H1 (cell line): ENCODE data around the gene GPR42. TPM values are rescaled to one million over a fixed set of nuclear protein-coding genes. Genes with fewer than 3 reads are reported as not detected.

Source experiments
- CTCF ChIA-PET: fragments of 300-600 bp; sonication (Branson Sonifier 250); formaldehyde crosslinking; loops from one replicate; lab custom pipeline; 2021; ENCODE audit not compliant: partially characterized antibody; lab: Charles Lee
- POLR2A ChIA-PET: fragments of 300-600 bp; sonication (Branson Sonifier 250); formaldehyde crosslinking; loops from one replicate; lab custom pipeline; 2021; ENCODE audit warnings: inconsistent platforms; ENCODE audit not compliant: partially characterized antibody; lab: Charles Lee
- DNase-seq, 2 experiments: peaks; one replicate each; pipeline versions ENCODE4 v3.0.0 to v3.0.0-alpha.2; 2010 to 2022; ENCODE audit warnings: low spot score in 2 of 2, low read depth in 1 of 2, mixed read lengths in 1 of 2
- FAIRE-seq: peaks from 2 replicates; lab custom pipeline; 2011; peaks lifted over from hg19 to GRCh38; lab: Jason Lieb, UNC
- H2AFZ ChIP-seq: 2 replicates; pipeline ENCODE4 v1.8.1; 2012; ENCODE audit warnings: low read length, inconsistent platforms
- H2AK5ac ChIP-seq: 2 replicates; pipeline ENCODE4 v1.6.1; 2013; ENCODE audit warnings: low read depth, low read length
- H2BK120ac ChIP-seq: replicated peaks from 2 replicates; pipeline ENCODE3; 2013; ENCODE audit warnings: low read depth, low read length, inconsistent platforms
- H2BK12ac ChIP-seq: 2 replicates; pipeline ENCODE4 v1.6.1; 2013; ENCODE audit warnings: low read depth, low read length
- H2BK15ac ChIP-seq: 2 replicates; pipeline ENCODE4 v1.6.1; 2013; ENCODE audit warnings: low read length
- H2BK20ac ChIP-seq: 2 replicates; pipeline ENCODE4 v1.6.1; 2013; ENCODE audit warnings: low read length
- H2BK5ac ChIP-seq: 2 replicates; pipeline ENCODE4 v1.6.1; 2013; ENCODE audit warnings: low read depth, low read length
- H3K14ac ChIP-seq: 2 replicates; pipeline ENCODE4 v1.6.1; 2013; ENCODE audit warnings: inconsistent platforms; ENCODE audit not compliant: insufficient read length
- H3K18ac ChIP-seq: 2 replicates; pipeline ENCODE4 v1.6.1; 2013; ENCODE audit warnings: low read length; ENCODE audit errors: extremely low read depth
- H3K23ac ChIP-seq: 2 replicates; pipeline ENCODE4 v1.6.1; 2013; ENCODE audit warnings: inconsistent platforms; ENCODE audit not compliant: insufficient read length
- H3K23me2 ChIP-seq: 2 replicates; pipeline ENCODE4 v1.6.1; 2013; ENCODE audit warnings: low read depth, low read length
- H3K27ac ChIP-seq: 2 replicates; pipeline ENCODE4 v1.6.1; 2011; ENCODE audit warnings: low read depth, low read length, inconsistent platforms
- H3K27me3 ChIP-seq, 4 experiments: replicated peaks in 1 of 4; 1 replicate in 1 of 4; 2 replicates in 3 of 4; pipeline versions ENCODE4 v1.6.1 to v1.8.1; 2011 to 2013; ENCODE audit warnings: low read length in 3 of 4, mild to moderate bottlenecking in 3 of 4, inconsistent platforms in 2 of 4, mixed read lengths in 2 of 4, moderate library complexity in 1 of 4; ENCODE audit not compliant: control insufficient read depth in 3 of 4, insufficient read depth in 3 of 4; ENCODE audit errors: extremely low read depth in 1 of 4
- H3K36me3 ChIP-seq, 4 experiments: 2 replicates each; pipeline versions ENCODE4 v1.6.1 to v1.8.1; 2011 to 2013; ENCODE audit warnings: mild to moderate bottlenecking in 4 of 4, low read length in 3 of 4, moderate library complexity in 2 of 4, control low read depth in 1 of 4, inconsistent platforms in 1 of 4; ENCODE audit not compliant: insufficient read depth in 4 of 4, control insufficient read depth in 2 of 4
- H3K4ac ChIP-seq: replicated peaks from 2 replicates; pipeline ENCODE3; 2013; ENCODE audit warnings: low read length, low read depth, mixed read lengths, inconsistent platforms; ENCODE audit not compliant: insufficient read length
- H3K4me1 ChIP-seq, 4 experiments: replicated peaks in 1 of 4; 1 replicate in 1 of 4; 2 replicates in 3 of 4; pipeline versions ENCODE4 v1.6.1 to v1.8.1; 2011 to 2013; ENCODE audit warnings: low read length in 3 of 4, inconsistent platforms in 2 of 4, mixed read lengths in 1 of 4; ENCODE audit not compliant: insufficient read depth in 4 of 4, control insufficient read depth in 3 of 4
- H3K4me2 ChIP-seq, 2 experiments: 2 replicates each; pipeline versions ENCODE4 v1.6.1 to v1.8.1; 2011 to 2013; ENCODE audit warnings: low read depth in 2 of 2, low read length in 2 of 2, control low read depth in 1 of 2, inconsistent platforms in 1 of 2, mild to moderate bottlenecking in 1 of 2; ENCODE audit not compliant: insufficient read depth in 1 of 2
- H3K4me3 ChIP-seq, 4 experiments: fragments of 200-600, 300-600 bp in 1 of 4; sonication (generic), shearing (Covaris generic), sonication (Bioruptor Twin) in 1 of 4; 2 replicates each; pipeline versions ENCODE4 v1.5.1 to v1.8.1; 2011 to 2016; ENCODE audit warnings: low read length in 4 of 4, low read depth in 3 of 4, control low read depth in 2 of 4, inconsistent platforms in 2 of 4, mild to moderate bottlenecking in 2 of 4, mixed read lengths in 1 of 4, moderate library complexity in 1 of 4; ENCODE audit not compliant: insufficient read depth in 2 of 4; ENCODE audit errors: extremely low read depth in 1 of 4
- H3K56ac ChIP-seq: replicated peaks from 2 replicates; pipeline ENCODE3; 2013; ENCODE audit warnings: low read depth, mild to moderate bottlenecking, mixed read lengths, low read length, inconsistent platforms; ENCODE audit not compliant: insufficient read length
- H3K79me1 ChIP-seq: 2 replicates; pipeline ENCODE4 v1.6.1; 2013; ENCODE audit warnings: low read depth, low read length, control low read depth
- H3K79me2 ChIP-seq, 2 experiments: 2 replicates each; pipeline versions ENCODE4 v1.6.1 to v1.8.1; 2012 to 2013; ENCODE audit warnings: low read length in 2 of 2, mild to moderate bottlenecking in 2 of 2, inconsistent platforms in 1 of 2; ENCODE audit not compliant: insufficient read depth in 2 of 2, control insufficient read depth in 1 of 2
- H3K9ac ChIP-seq, 4 experiments: replicated peaks in 1 of 4; 1 replicate in 1 of 4; 2 replicates in 3 of 4; pipeline versions ENCODE4 v1.6.1 to v1.8.1; 2011 to 2013; ENCODE audit warnings: low read depth in 3 of 4, low read length in 3 of 4, control low read depth in 2 of 4, mild to moderate bottlenecking in 2 of 4, moderate library complexity in 2 of 4, inconsistent platforms in 1 of 4; ENCODE audit errors: extremely low read depth in 1 of 4
- H3K9me3 ChIP-seq, 2 experiments: 2 replicates each; pipeline versions ENCODE4 v1.6.1 to v1.8.1; 2012 to 2013; ENCODE audit warnings: mild to moderate bottlenecking in 2 of 2, moderate library complexity in 2 of 2, control low read depth in 1 of 2, inconsistent platforms in 1 of 2, low read depth in 1 of 2, low read length in 1 of 2, mixed read lengths in 1 of 2; ENCODE audit not compliant: insufficient read depth in 2 of 2
- H4K20me1 ChIP-seq, 2 experiments: replicated peaks in 1 of 2; 2 replicates each; pipeline versions ENCODE3 to v1.8.1; 2011 to 2013; ENCODE audit warnings: inconsistent platforms in 2 of 2, low read length in 2 of 2, mild to moderate bottlenecking in 1 of 2; ENCODE audit not compliant: insufficient read depth in 2 of 2, control insufficient read depth in 1 of 2
- H4K5ac ChIP-seq: 2 replicates; pipeline ENCODE4 v1.6.1; 2013; ENCODE audit warnings: low read length, low read depth, mixed read lengths, inconsistent platforms; ENCODE audit not compliant: insufficient read length
- H4K8ac ChIP-seq: 2 replicates; pipeline ENCODE4 v1.8.0; 2013; ENCODE audit warnings: mild to moderate bottlenecking, moderate library complexity, low read length, inconsistent platforms; ENCODE audit not compliant: insufficient read depth; ENCODE audit errors: extremely low read depth
- H4K91ac ChIP-seq: replicated peaks from 2 replicates; pipeline ENCODE3; 2013; ENCODE audit warnings: low read length, mixed read lengths, inconsistent platforms; ENCODE audit not compliant: insufficient read length
- BRCA1 ChIP-seq: IDR thresholded peaks from 2 replicates; pipeline ENCODE4 v1.6.1; 2012; ENCODE audit warnings: low read depth, low read length, improper control_type of control experiment
- CBX8 ChIP-seq: fragments of 300-800, 300-1000 bp; sonication (generic); IDR thresholded peaks from 2 replicates; pipeline ENCODE4 v1.7.1; 2016; ENCODE audit warnings: low read depth, low read length, borderline replicate concordance
- CTBP2 ChIP-seq: IDR thresholded peaks from 2 replicates; pipeline ENCODE4 v1.7.0; 2011; ENCODE audit warnings: borderline replicate concordance, mild to moderate bottlenecking, moderate library complexity, mixed read lengths, low read length; ENCODE audit not compliant: insufficient read depth, insufficient read length
- PHF8 ChIP-seq: fragments of 200-600 bp; sonication (generic); conservative IDR thresholded peaks from 2 replicates; pipeline ENCODE4 v1.7.1; 2012; ENCODE audit warnings: low read depth, mild to moderate bottlenecking, inconsistent platforms, low read length, moderate library complexity
- RNF2 ChIP-seq: fragments of 200-900, 300-1000 bp; sonication (generic); IDR thresholded peaks from 2 replicates; pipeline ENCODE4 v1.7.1; 2016; ENCODE audit warnings: borderline replicate concordance, low read depth, mild to moderate bottlenecking, antibody characterized with exemption, low read length; ENCODE audit not compliant: poor library complexity, severe bottlenecking; ENCODE audit errors: missing control alignments
- SIN3A ChIP-seq, 2 experiments: IDR thresholded peaks in 1 of 2; conservative IDR thresholded peaks in 1 of 2; 2 replicates each; pipeline ENCODE4 v1.6.1; 2011 to 2012; ENCODE audit warnings: low read length in 2 of 2, improper control_type of control experiment in 1 of 2, low read depth in 1 of 2, mild to moderate bottlenecking in 1 of 2
- WGBS, 2 experiments: shearing (Covaris generic) in 1 of 2; methylation state at CpG; one replicate each; pipeline versions ENCODE4 v1.1.6 to v1.1.7; 2013 to 2015; ENCODE audit warnings: low lambda C conversion rate in 2 of 2, mixed read lengths in 2 of 2, inconsistent platforms in 1 of 2, low coverage in 1 of 2, missing lambda C conversion rate in 1 of 2; ENCODE audit not compliant: insufficient replicate concordance in 2 of 2, insufficient coverage in 1 of 2, insufficient read length in 1 of 2; ENCODE audit errors: extremely low coverage in 1 of 2, missing lambda C conversion rate in 1 of 2; 5-methylcytosine and 5-hydroxymethylcytosine counted together
- polyA plus RNA-seq, 7 experiments: library from polyadenylated mRNA; depleted of rRNA in 3 of 7; stranded (reverse) in 5 of 7; unstranded in 2 of 7; fragments of >200 nt in 5 of 7; fragments of 200-250 nt in 2 of 7; gene quantifications; 1 replicate in 5 of 7; 2 replicates in 1 of 7; 4 replicates in 1 of 7; pipeline versions ENCODE4 v1.2.1 to v1.2.3, GENCODE V29; 2011 to 2013; ENCODE audit warnings: missing spikeins in 2 of 7, mixed read lengths in 2 of 7
- total RNA-seq: library from RNA; stranded (reverse); fragmentation: NEBNext Ultra II Directional; extraction: Animal tissue kit (Norgen Biotek cat#: 25700); gene quantifications from 2 replicates; pipeline ENCODE4 v1.2.1, GENCODE V29; 2021

Gene GPR42
- total and polyA plus RNA-seq, 2 of the 8 experiments (the other 6 are each of a cell fraction or from before 2014, with no cell fraction given), result not detected

DNA sequence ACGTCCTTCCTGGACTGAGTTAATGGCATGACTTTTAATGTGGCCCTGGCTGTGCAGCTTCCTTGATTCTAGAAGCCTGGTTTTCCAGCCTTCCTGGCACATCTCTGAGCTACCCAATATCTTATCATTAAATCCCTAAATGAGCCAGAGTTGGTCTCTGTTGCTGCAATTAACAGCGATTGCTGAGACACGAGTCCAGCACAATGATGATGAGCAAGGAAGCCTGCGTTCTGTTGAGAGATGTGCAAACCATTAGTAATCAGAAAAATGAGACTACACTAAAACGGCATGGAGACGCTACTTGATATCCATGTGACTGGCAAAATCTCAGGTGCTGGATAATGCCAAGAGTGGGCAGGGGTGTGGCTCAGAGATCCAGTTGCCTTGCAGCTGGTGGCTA, 26.2 kb downstream of the GPR42 start:
- no peak for FAIRE-seq
- 81% methylated on average over 6 of the region's 6 CpGs; no CpG with 5 or more reads in 1 of the 2 experiments for WGBS, 2 experiments

More for the DNA sequence above, 26.2 kb downstream of the GPR42 start:
- H3K23ac ChIP-seq, result no peak overlapping the region
- no peaks in the 10 kb centered on the region for H3K9me3 ChIP-seq
- no peak overlapping the region for H3K18ac ChIP-seq
- H3K4me1 ChIP-seq, result no peaks in the 10 kb centered on the region
- no peak for TF ChIP-seq PHF8
- TF ChIP-seq RNF2, result no peak
- TF ChIP-seq CBX8, result no peak
- no peak for TF ChIP-seq BRCA1
- no peak for TF ChIP-seq SIN3A (conservative IDR thresholded peaks at IDR 0.05 in 1 of 2, IDR thresholded peaks at IDR 0.05 in 1 of 2; ENCODE audit: low read depth in 1 of 2, low read length in 2 of 2)
- TF ChIP-seq CTBP2, result no peak
- CTCF ChIA-PET, result interaction anchor here (1.2 to 1.7 kb wide), 3 partner anchors 24 to 71 kb away, joined by 3 to 4 read pairs (median 3); no protein-coding TSS in a partner anchor
- H3K23me2 ChIP-seq, result peaks cover 7% of the 10 kb centered on the region; the same call in 1 of the 2 replicates
- H3K79me1 ChIP-seq, result no peaks in the 10 kb centered on the region
- no peak overlapping the region for H2BK15ac ChIP-seq
- H2BK120ac ChIP-seq, result no peak overlapping the region
- 0 out of 7 replicates have a peak, but pooled peaks cover 0 to 2% (median 0%) of the 10 kb centered on the region in 4 experiments for H3K27me3 ChIP-seq
- no peak overlapping the region for H3K27ac ChIP-seq
- no peak overlapping the region for H2AFZ ChIP-seq
- H3K4ac ChIP-seq, result no peak overlapping the region
- H3K4me3 ChIP-seq, result no peak overlapping the region
- no peak overlapping the region for H3K4me2 ChIP-seq
- no peak overlapping the region for H2BK5ac ChIP-seq
- no peak overlapping the region for H2BK12ac ChIP-seq
- H4K20me1 ChIP-seq, result no peaks in the 10 kb centered on the region
- no peak overlapping the region for H4K8ac ChIP-seq
- H3K14ac ChIP-seq, result no peak overlapping the region
- POLR2A ChIA-PET, result no interaction called here
- H3K56ac ChIP-seq, result no peak overlapping the region
- H3K79me2 ChIP-seq, result no peaks in the 10 kb centered on the region
- H3K9ac ChIP-seq, result no peak overlapping the region
- no peak overlapping the region for H2AK5ac ChIP-seq
- H3K36me3 ChIP-seq, result no peaks in the 10 kb centered on the region; a peak in 1 of 8 replicates
- H2BK20ac ChIP-seq, result no peak overlapping the region
- H4K91ac ChIP-seq, result no peak overlapping the region
- no peak for DNase-seq
- no peak overlapping the region for H4K5ac ChIP-seq
